ENCODE data around the gene NSUN3.

The NSUN3 gene

DNA sequence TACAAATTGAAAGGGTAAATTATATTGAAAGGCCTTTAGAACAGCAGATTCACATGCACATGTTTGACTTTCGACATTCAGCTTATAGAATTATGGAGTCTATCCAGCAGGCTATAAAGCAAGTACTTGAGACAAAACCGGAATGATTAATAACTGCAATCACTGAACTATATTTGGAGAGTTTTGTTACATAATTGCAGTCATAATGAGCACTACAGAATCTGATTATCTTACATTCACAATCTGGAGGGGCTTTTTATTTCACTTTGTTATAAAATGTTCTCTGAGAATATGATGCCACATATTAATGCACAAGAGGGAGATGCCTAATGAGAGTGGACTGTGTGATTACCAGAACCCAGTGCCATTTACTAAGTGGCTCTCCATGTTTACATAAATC, 64.3 kb downstream of the NSUN3 start:
- TF ChIP-seq ZNF565 (CRISPR knock-in tag; conservative IDR thresholded peaks at IDR 0.05; ENCODE audit: low read depth) (no peak), BACH2 (CRISPR knock-in tag; IDR thresholded peaks at IDR 0.05; ENCODE audit: borderline replicate concordance) (no peak), RARB (CRISPR knock-in tag; IDR thresholded peaks at IDR 0.05) (no peak), ISL1 (CRISPR knock-in tag; IDR thresholded peaks at IDR 0.05) (peak; percentile 46), ZFP3 (CRISPR knock-in tag; IDR thresholded peaks at IDR 0.05) (no peak)
- no peak for ATAC-seq

DNA sequence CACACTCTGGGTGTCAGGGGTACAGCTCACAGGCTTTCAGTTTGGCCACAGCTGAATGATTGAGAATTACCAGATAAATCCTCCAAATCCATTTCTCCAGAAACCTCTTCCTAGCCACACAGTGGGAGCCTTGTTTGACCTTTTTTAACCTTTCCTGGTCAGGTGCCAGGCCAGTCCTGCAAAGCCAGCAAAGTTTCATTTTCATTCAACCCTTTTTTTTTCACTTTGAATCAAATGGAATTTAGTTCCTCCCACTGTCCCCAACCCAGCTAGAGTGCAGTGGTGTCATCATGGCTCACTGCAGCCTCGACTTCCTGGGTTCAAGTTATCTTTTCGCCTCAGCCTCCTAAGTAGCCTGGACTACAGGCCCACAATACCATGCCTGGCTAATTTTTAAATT, 67.8 kb downstream of the NSUN3 start:
- ATAC-seq = no peak
- no peak for TF ChIP-seq ZFP3 (CRISPR knock-in tag; IDR thresholded peaks at IDR 0.05)
- TF ChIP-seq CREB5 (CRISPR knock-in tag; IDR thresholded peaks at IDR 0.05; ENCODE audit: low read depth) = no peak
- TF ChIP-seq GLIS3 (CRISPR knock-in tag; IDR thresholded peaks at IDR 0.05) = no peak
- TF ChIP-seq CSDC2 (CRISPR knock-in tag; IDR thresholded peaks at IDR 0.05) = no peak
- TF ChIP-seq BACH2 (CRISPR knock-in tag; IDR thresholded peaks at IDR 0.05; ENCODE audit: borderline replicate concordance) = no peak
- no peak for TF ChIP-seq ZNF8 (CRISPR knock-in tag; IDR thresholded peaks at IDR 0.05)
- TF ChIP-seq ARNTL (CRISPR knock-in tag; IDR thresholded peaks at IDR 0.05; ENCODE audit: borderline replicate concordance, low read depth) = no peak
- TF ChIP-seq PATZ1 (CRISPR knock-in tag; IDR thresholded peaks at IDR 0.05; ENCODE audit: borderline replicate concordance) = no peak
- TF ChIP-seq, protein P1, sequence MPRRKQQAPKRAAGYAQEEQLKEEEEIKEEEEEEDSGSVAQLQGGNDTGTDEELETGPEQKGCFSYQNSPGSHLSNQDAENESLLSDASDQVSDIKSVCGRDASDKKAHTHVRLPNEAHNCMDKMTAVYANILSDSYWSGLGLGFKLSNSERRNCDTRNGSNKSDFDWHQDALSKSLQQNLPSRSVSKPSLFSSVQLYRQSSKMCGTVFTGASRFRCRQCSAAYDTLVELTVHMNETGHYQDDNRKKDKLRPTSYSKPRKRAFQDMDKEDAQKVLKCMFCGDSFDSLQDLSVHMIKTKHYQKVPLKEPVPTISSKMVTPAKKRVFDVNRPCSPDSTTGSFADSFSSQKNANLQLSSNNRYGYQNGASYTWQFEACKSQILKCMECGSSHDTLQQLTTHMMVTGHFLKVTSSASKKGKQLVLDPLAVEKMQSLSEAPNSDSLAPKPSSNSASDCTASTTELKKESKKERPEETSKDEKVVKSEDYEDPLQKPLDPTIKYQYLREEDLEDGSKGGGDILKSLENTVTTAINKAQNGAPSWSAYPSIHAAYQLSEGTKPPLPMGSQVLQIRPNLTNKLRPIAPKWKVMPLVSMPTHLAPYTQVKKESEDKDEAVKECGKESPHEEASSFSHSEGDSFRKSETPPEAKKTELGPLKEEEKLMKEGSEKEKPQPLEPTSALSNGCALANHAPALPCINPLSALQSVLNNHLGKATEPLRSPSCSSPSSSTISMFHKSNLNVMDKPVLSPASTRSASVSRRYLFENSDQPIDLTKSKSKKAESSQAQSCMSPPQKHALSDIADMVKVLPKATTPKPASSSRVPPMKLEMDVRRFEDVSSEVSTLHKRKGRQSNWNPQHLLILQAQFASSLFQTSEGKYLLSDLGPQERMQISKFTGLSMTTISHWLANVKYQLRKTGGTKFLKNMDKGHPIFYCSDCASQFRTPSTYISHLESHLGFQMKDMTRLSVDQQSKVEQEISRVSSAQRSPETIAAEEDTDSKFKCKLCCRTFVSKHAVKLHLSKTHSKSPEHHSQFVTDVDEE (CRISPR knock-in tag; IDR thresholded peaks at IDR 0.05) = no peak
- no peak for TF ChIP-seq RARB (CRISPR knock-in tag; IDR thresholded peaks at IDR 0.05)
- TF ChIP-seq ZC3H10 (CRISPR knock-in tag; IDR thresholded peaks at IDR 0.05) = no peak

DNA sequence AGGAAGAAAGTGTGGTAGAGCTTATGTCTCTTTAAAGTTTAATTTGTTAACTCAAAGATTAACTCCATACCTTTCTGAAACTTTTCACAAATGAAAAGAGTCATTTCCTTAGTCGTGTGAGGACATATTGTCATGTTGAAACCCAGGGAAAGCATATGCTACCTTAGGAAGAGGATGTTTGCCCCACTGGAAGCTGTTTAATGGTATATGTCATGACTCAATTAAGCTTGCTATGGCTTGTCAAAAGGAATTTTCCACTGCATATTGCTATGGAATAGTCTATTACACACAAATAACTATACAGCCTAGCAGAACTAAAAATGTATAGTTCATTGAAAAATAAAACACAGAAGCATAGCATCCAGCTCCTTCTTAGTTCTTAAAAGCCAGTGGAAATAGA, 69.9 kb downstream of the NSUN3 start:
- no peak for TF ChIP-seq ARNTL (CRISPR knock-in tag; IDR thresholded peaks at IDR 0.05; ENCODE audit: borderline replicate concordance, low read depth)
- no peak for TF ChIP-seq ZNF70 (CRISPR knock-in tag; IDR thresholded peaks at IDR 0.05)
- no peak for ATAC-seq

GRCh38 chr3:94136133-94136532, 73.3 kb downstream of the NSUN3 start:
- no peak for TF ChIP-seq ZFP3 (CRISPR knock-in tag; IDR thresholded peaks at IDR 0.05)
- TF ChIP-seq GLIS3 (CRISPR knock-in tag; IDR thresholded peaks at IDR 0.05) = no peak
- TF ChIP-seq TOX (CRISPR knock-in tag; IDR thresholded peaks at IDR 0.05; ENCODE audit: borderline replicate concordance) = no peak
- ATAC-seq = no peak

- ATAC-seq = no peak
- TF ChIP-seq ZNF8 (CRISPR knock-in tag; IDR thresholded peaks at IDR 0.05) (no peak), ESRRG (CRISPR knock-in tag; IDR thresholded peaks at IDR 0.05) (no peak), BACH2 (CRISPR knock-in tag; IDR thresholded peaks at IDR 0.05; ENCODE audit: borderline replicate concordance) (no peak), TCF4 (CRISPR knock-in tag; IDR thresholded peaks at IDR 0.05; ENCODE audit: borderline replicate concordance) (no peak), PATZ1 (CRISPR knock-in tag; IDR thresholded peaks at IDR 0.05; ENCODE audit: borderline replicate concordance) (no peak), SNAI2 (CRISPR knock-in tag; IDR thresholded peaks at IDR 0.05) (no peak), PPARA (CRISPR knock-in tag; IDR thresholded peaks at IDR 0.05; ENCODE audit: borderline replicate concordance) (no peak), ZFP30 (CRISPR knock-in tag; IDR thresholded peaks at IDR 0.05) (no peak), ZNF565 (CRISPR knock-in tag; conservative IDR thresholded peaks at IDR 0.05; ENCODE audit: low read depth) (no peak), ZNF70 (CRISPR knock-in tag; IDR thresholded peaks at IDR 0.05) (no peak), OSR1 (CRISPR knock-in tag; IDR thresholded peaks at IDR 0.05) (no peak), ZFP3 (CRISPR knock-in tag; IDR thresholded peaks at IDR 0.05) (no peak)
- TF ChIP-seq, protein P2, sequence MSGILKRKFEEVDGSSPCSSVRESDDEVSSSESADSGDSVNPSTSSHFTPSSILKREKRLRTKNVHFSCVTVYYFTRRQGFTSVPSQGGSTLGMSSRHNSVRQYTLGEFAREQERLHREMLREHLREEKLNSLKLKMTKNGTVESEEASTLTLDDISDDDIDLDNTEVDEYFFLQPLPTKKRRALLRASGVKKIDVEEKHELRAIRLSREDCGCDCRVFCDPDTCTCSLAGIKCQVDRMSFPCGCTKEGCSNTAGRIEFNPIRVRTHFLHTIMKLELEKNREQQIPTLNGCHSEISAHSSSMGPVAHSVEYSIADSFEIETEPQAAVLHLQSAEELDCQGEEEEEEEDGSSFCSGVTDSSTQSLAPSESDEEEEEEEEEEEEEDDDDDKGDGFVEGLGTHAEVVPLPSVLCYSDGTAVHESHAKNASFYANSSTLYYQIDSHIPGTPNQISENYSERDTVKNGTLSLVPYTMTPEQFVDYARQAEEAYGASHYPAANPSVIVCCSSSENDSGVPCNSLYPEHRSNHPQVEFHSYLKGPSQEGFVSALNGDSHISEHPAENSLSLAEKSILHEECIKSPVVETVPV (CRISPR knock-in tag; IDR thresholded peaks at IDR 0.05) = no peak
- TF ChIP-seq, protein P1 (CRISPR knock-in tag; IDR thresholded peaks at IDR 0.05) = no peak
These were observed 74.5 kb downstream of the NSUN3 start for GRCh38 chr3:94137377-94137776.
